ENCODE data around the gene ISLR.

Gene ISLR

DNA sequence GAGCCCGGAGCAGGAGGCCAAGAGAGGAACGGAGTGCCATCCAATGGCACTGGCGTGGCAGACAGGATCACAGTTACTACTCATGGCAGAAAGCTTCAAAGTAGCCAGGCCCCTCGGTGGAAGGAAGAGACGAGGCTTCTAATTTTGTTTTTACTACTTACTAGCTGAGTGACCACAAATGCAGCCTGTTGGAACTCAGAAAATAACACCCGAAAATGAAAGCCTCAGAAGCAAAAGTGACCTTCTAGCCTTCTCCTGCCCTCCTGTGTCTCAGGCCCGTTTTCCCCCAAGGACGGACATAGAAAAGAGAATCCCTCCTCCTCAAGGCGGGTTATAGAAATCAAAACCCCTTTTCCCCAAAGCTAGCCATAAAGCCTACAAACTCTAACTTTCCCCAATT is 39.0 kb downstream of the ISLR start:
- no peak overlapping the region for H3K27ac ChIP-seq
- no peak overlapping the region for H3K4me3 ChIP-seq (ENCODE audit: low read depth in 1 of 2, low read length in 1 of 2)
- no peaks in the 10 kb centered on the region for H3K9me3 ChIP-seq
- TF ChIP-seq, protein P1, sequence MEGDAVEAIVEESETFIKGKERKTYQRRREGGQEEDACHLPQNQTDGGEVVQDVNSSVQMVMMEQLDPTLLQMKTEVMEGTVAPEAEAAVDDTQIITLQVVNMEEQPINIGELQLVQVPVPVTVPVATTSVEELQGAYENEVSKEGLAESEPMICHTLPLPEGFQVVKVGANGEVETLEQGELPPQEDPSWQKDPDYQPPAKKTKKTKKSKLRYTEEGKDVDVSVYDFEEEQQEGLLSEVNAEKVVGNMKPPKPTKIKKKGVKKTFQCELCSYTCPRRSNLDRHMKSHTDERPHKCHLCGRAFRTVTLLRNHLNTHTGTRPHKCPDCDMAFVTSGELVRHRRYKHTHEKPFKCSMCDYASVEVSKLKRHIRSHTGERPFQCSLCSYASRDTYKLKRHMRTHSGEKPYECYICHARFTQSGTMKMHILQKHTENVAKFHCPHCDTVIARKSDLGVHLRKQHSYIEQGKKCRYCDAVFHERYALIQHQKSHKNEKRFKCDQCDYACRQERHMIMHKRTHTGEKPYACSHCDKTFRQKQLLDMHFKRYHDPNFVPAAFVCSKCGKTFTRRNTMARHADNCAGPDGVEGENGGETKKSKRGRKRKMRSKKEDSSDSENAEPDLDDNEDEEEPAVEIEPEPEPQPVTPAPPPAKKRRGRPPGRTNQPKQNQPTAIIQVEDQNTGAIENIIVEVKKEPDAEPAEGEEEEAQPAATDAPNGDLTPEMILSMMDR (IDR thresholded peaks at IDR 0.05): no peak
- H3K4me1 ChIP-seq (ENCODE audit: control insufficient read depth in 1 of 2, insufficient read depth in 1 of 2, low read depth in 1 of 2, low read length in 1 of 2): no peaks in the 10 kb centered on the region
- H3K36me3 ChIP-seq: no peaks in the 10 kb centered on the region
- peaks cover 5% of the 10 kb centered on the region for H3K27me3 ChIP-seq

DNA sequence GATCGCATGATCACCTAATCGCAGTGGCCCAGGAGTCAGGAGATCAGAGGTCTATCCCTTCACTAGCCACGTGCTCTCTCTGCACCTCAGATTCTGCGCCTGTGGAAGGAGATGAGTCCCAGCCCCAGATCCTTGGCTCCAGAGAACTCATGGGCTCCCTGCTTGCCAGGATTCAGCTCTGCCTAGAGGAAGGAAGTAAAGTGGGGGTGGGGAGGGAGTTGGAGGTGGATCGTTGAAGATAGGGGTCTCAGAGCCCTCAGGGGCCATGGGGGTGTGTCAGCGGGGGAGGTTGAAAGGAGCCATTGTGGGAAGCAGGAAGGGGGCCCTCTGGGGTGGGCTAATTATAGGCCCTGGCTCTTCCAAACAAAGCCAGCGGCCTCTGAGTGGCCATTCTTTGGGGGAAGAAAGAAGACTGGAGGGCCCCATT is 40.4 kb downstream of the ISLR start:
- TF ChIP-seq, protein P1 (IDR thresholded peaks at IDR 0.05): no peak
- H3K36me3 ChIP-seq: no peaks in the 10 kb centered on the region
- no peaks in the 10 kb centered on the region for H3K9me3 ChIP-seq
- no peaks in the 10 kb centered on the region for H3K27me3 ChIP-seq
- no peak overlapping the region for H3K4me3 ChIP-seq (ENCODE audit: low read depth in 1 of 2, low read length in 1 of 2)
- no peak overlapping the region for H3K27ac ChIP-seq
- no peaks in the 10 kb centered on the region for H3K4me1 ChIP-seq (ENCODE audit: control insufficient read depth in 1 of 2, insufficient read depth in 1 of 2, low read depth in 1 of 2, low read length in 1 of 2)

DNA sequence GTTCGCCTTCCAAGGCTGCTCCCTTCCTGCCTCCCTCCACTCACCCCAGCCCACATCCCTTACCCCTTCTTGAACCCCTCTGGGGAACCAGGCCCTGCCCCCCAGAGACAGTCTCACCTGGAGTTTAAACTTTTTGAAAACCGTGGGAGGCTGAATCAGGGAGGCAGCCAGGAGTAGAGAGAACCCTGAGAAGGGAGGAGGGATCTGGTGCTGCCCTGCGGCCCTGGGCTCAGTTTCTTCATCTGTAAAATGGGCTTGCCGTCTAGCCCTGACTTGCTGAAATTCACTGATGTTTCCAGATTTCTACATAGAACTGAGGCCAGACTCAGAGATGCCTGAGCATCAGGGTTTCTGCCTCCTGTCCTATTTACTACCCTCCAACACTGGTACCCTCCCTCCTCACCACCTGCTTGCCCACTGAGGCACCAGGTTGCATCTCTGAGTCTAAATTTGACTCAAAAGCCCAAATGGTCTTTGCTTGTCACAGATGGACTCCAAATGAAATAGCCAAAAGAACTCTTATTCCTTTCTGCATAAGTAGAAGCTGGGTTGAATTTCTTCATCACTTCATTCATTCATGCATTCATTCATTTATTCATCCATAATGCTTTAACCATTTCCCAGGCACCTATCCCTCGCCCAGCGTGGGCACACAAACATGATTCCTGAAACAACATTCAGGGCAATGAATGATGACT is 41.0 kb downstream of the ISLR start:
- H3K9me3 ChIP-seq: no peaks in the 10 kb centered on the region
- H3K36me3 ChIP-seq: no peaks in the 10 kb centered on the region
- H3K27ac ChIP-seq: no peak overlapping the region
- H3K4me1 ChIP-seq (ENCODE audit: control insufficient read depth in 1 of 2, insufficient read depth in 1 of 2, low read depth in 1 of 2, low read length in 1 of 2): no peaks in the 10 kb centered on the region
- H3K4me3 ChIP-seq (ENCODE audit: low read depth in 1 of 2, low read length in 1 of 2): no peak overlapping the region
- TF ChIP-seq, protein P1 (IDR thresholded peaks at IDR 0.05): no peak
- no peaks in the 10 kb centered on the region for H3K27me3 ChIP-seq

DNA sequence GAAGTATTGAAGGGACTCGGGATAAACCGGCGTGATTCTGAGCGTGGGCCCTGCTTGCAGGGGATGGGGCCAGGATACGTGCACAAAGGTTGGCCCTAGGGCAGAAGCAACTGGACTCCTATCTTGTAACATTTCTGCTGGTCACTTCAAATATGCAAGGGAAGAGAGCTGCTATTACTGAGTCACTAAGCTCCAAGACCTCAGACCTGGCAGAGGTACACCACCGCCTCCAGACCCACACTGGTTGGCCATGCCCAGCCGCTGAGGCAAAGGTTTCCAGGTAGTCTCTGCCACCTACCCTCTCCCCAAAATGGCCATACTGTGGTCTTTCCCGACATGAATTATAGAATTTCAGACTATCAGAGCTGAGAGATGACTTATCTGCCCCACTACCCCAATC is 42.4 kb downstream of the ISLR start:
- H3K36me3 ChIP-seq: no peaks in the 10 kb centered on the region
- no peaks in the 10 kb centered on the region for H3K4me1 ChIP-seq (ENCODE audit: control insufficient read depth in 1 of 2, insufficient read depth in 1 of 2, low read depth in 1 of 2, low read length in 1 of 2)
- no peak overlapping the region for H3K4me3 ChIP-seq (ENCODE audit: low read depth in 1 of 2, low read length in 1 of 2)
- no peak overlapping the region for H3K27ac ChIP-seq
- H3K9me3 ChIP-seq: no peaks in the 10 kb centered on the region
- H3K27me3 ChIP-seq: peaks cover 12% of the 10 kb centered on the region
- TF ChIP-seq, protein P1 (IDR thresholded peaks at IDR 0.05): no peak

DNA sequence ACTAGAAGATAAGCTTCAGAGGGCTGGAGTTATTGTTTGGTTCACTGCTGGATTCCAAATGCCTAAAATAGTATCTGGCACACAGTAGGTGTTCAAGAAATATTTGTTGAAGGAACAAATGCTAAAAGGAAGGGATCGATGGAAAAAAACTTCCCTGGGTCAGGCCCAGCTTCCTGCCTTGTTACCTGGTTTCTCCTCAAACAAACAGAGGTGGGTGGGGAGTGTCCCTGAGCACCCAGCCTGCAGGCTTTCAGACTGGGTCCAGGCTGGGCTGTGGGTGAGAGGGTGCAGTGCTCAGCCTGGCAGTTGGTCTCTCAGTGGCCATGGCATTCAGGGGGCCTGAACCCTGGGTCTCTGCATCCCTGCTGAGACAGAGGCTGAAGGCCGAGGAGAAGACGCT is 43.4 kb downstream of the ISLR start:
- Histone ChIP-seq H3K9me3 (no peaks in the 10 kb centered on the region), H3K4me3 (ENCODE audit: low read depth in 1 of 2, low read length in 1 of 2) (no peak overlapping the region), H3K27ac (no peak overlapping the region), H3K27me3 (peaks cover 20% of the 10 kb centered on the region), H3K4me1 (ENCODE audit: control insufficient read depth in 1 of 2, insufficient read depth in 1 of 2, low read depth in 1 of 2, low read length in 1 of 2) (no peaks in the 10 kb centered on the region), H3K36me3 (no peaks in the 10 kb centered on the region)
- TF ChIP-seq, protein P1 (IDR thresholded peaks at IDR 0.05): no peak
